CD8-positive, alpha-beta memory T cell (primary cell): ENCODE data around the gene PNCK. TPM values are rescaled to one million over a fixed set of nuclear protein-coding genes. Genes with fewer than 3 reads are reported as not detected.

Experiments
- CTCF ChIA-PET: fragments of 350-600 bp; sonication (Branson Sonifier 250); formaldehyde crosslinking; loops from one replicate; lab custom pipeline; 2021; ENCODE audit warnings: antibody characterized with exemption; lab: Charles Lee
- POLR2A ChIA-PET: fragments of 350-600 bp; sonication (Branson Sonifier 250); formaldehyde crosslinking; loops from one replicate; lab custom pipeline; 2021; ENCODE audit warnings: antibody characterized with exemption; lab: Charles Lee
- DNase-seq, 5 donors: peaks; one replicate each; pipeline versions ENCODE4 v3.0.0 to v3.0.0-alpha.2; 2020 to 2022; ENCODE audit warnings: mixed read lengths in 1 of 5
- H3K27ac ChIP-seq: one replicate; pipeline ENCODE4 v1.7.0; 2013; ENCODE audit warnings: low read depth, mild to moderate bottlenecking, low read length, moderate library complexity
- H3K27me3 ChIP-seq: 2 replicates; pipeline ENCODE4 v1.7.0; 2013; ENCODE audit warnings: low read length, mild to moderate bottlenecking; ENCODE audit not compliant: insufficient read depth, poor library complexity, severe bottlenecking
- H3K36me3 ChIP-seq: 2 replicates; pipeline ENCODE4 v1.7.0; 2013; ENCODE audit warnings: mild to moderate bottlenecking, low read length, moderate library complexity; ENCODE audit not compliant: insufficient read depth
- H3K4me1 ChIP-seq: 2 replicates; pipeline ENCODE4 v1.7.0; 2013; ENCODE audit warnings: mild to moderate bottlenecking, low read length, moderate library complexity; ENCODE audit not compliant: insufficient read depth
- H3K4me3 ChIP-seq: 2 replicates; pipeline ENCODE4 v1.7.0; 2013; ENCODE audit warnings: mild to moderate bottlenecking, low read length
- H3K9me3 ChIP-seq: 2 replicates; pipeline ENCODE4 v1.7.0; 2013; ENCODE audit warnings: mild to moderate bottlenecking, low read length
- H3K27ac Mint-ChIP-seq, 8 donors: one replicate each; pipeline ENCODE4 v1.8.0; 2020 to 2021; ENCODE audit warnings: mixed read lengths in 8 of 8, mild to moderate bottlenecking in 6 of 8, inconsistent platforms in 3 of 8, moderate library complexity in 3 of 8
- H3K27me3 Mint-ChIP-seq, 2 donors: one replicate each; pipeline ENCODE4 v1.8.0; 2020 to 2021; ENCODE audit warnings: mixed read lengths in 2 of 2, mild to moderate bottlenecking in 1 of 2, moderate library complexity in 1 of 2
- H3K36me3 Mint-ChIP-seq, 3 donors: one replicate each; pipeline ENCODE4 v1.8.0; 2020 to 2021; ENCODE audit warnings: mixed read lengths in 3 of 3, inconsistent platforms in 1 of 3, mild to moderate bottlenecking in 1 of 3
- H3K4me1 Mint-ChIP-seq, 3 donors: one replicate each; pipeline ENCODE4 v1.8.0; 2020 to 2021; ENCODE audit warnings: mixed read lengths in 3 of 3, inconsistent platforms in 1 of 3, mild to moderate bottlenecking in 1 of 3
- H3K4me3 Mint-ChIP-seq, 7 donors: one replicate each; pipeline ENCODE4 v1.8.0; 2020 to 2021; ENCODE audit warnings: mixed read lengths in 7 of 7, mild to moderate bottlenecking in 6 of 7, moderate library complexity in 4 of 7, inconsistent platforms in 2 of 7
- H3K9me3 Mint-ChIP-seq, 5 donors: one replicate each; pipeline ENCODE4 v1.8.0; 2020 to 2022; ENCODE audit warnings: mixed read lengths in 5 of 5, mild to moderate bottlenecking in 3 of 5, moderate library complexity in 2 of 5, inconsistent platforms in 1 of 5
- polyA plus RNA-seq: library from polyadenylated mRNA; unstranded; fragments of 300-500 nt; fragmentation: Illumina TruSeq; gene quantifications from one replicate; pipeline ENCODE4 v1.2.3, GENCODE V29; 2021
- total RNA-seq, 2 experiments: library from RNA; stranded (reverse); gene quantifications; one replicate each; pipeline ENCODE4 v1.2.3, GENCODE V29; 2021

The PNCK gene
- total and polyA plus RNA-seq, 3 experiments from 2014 or later = not detected

DNA sequence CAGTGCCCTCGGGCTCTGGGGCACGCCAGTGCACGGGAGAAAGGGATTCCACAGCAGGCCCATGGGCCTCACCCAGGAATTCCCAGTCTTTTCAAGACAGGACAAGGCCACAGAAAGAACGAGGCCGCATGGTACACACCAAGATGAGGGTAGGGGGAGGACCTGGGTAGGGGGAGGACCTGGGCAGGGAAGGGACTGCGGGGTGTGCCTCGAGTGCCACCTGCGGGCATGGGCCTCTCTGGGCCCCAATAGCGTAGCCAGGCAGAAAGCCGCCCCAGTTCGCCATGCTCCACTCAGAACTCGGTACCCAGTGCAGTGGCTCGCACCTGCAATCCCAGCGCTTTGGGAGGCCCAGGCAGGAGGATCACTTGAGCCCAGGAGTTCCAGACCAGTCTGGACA lies 40.6 kb downstream of the PNCK start:
- Histone ChIP-seq H3K9me3 (no peaks in the 10 kb centered on the region), H3K27ac (no peak overlapping the region), H3K4me3 (no peak overlapping the region), H3K27me3 (no peaks in the 10 kb centered on the region), H3K4me1 (no peaks in the 10 kb centered on the region), H3K36me3 (no peaks in the 10 kb centered on the region)
- H3K4me1 Mint-ChIP-seq = no peaks in the 10 kb centered on the region
- peaks cover 0 to 6% (median 3%) of the 10 kb centered on the region in 5 donors for H3K9me3 Mint-ChIP-seq
- no peak overlapping the region for H3K4me3 Mint-ChIP-seq
- POLR2A ChIA-PET = no interaction called here
- DNase-seq = no peak
- H3K27me3 Mint-ChIP-seq = peaks cover 5 to 9% of the 10 kb centered on the region in 2 donors
- no peak overlapping the region for H3K27ac Mint-ChIP-seq
- CTCF ChIA-PET = no interaction called here
- H3K36me3 Mint-ChIP-seq = peaks cover 0 to 5% (median 0%) of the 10 kb centered on the region in 3 donors

DNA sequence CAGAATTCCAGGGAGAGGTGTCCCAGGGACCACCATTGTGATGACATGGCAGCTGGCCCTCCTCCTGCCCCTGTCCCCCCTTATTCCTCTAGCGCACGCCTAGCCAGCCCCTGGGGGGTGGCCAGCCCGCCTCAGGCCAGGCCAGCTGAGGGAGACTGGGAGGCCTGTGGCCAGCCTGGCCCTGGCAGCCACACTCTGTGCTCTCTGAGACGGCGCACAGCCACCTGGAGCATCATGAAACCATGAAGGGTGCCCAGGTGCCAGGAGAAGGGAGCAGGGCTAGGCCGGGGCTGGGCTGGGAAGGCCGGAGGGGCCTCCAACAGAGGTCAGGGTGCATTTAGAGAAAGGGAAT lies 41.0 kb downstream of the PNCK start:
- Mint-ChIP-seq H3K9me3 (peaks cover 0 to 6% (median 3%) of the 10 kb centered on the region in 5 donors), H3K27me3 (peaks cover 5 to 10% of the 10 kb centered on the region in 2 donors), H3K36me3 (peaks cover 0 to 5% (median 0%) of the 10 kb centered on the region in 3 donors), H3K4me1 (no peaks in the 10 kb centered on the region), H3K4me3 (no peak overlapping the region), H3K27ac (no peak overlapping the region)
- Histone ChIP-seq H3K27ac (no peak overlapping the region), H3K9me3 (no peaks in the 10 kb centered on the region), H3K4me1 (no peaks in the 10 kb centered on the region), H3K27me3 (no peaks in the 10 kb centered on the region), H3K36me3 (no peaks in the 10 kb centered on the region), H3K4me3 (no peak overlapping the region)
- POLR2A ChIA-PET = no interaction called here
- CTCF ChIA-PET = interaction anchor here (1.2 kb wide), 1 partner anchor 30 kb away, joined by 3 read pairs; no protein-coding TSS in a partner anchor
- DNase-seq = no peak

DNA sequence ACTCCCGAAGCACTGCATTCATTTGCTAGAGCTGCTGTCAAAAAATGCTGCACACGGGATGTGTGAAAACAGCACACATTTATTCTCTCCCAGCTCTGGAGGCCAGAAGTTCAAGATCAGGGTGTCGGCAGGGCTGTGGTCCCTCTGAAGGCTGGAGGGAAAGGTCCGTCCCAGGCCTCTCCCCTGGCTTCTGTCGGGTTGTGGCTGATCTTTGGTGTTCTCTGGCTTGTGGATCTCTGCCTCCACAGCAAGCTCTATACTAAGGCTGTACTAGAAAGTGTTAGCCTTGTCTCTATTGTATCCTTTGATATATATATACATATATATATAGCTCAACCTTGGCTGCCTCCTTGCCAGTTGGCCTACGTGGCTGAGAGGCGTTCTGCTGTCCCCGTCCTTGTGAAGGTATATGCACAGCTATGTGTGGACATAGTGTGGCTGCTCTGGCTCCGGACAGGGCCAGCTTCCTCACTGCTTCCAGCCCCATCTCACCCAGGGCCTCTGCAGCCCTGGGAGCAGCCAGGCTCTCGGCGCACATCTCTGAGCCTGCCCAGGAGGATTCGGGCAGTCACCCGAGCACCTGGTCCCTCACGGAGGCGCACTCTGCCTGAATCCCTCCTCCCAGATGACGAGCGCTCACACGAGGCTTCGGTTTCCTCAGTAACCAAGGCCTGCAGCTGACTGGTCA lies 41.6 kb downstream of the PNCK start:
- no peaks in the 10 kb centered on the region for H3K27me3 ChIP-seq
- H3K36me3 Mint-ChIP-seq = peaks cover 0 to 5% (median 0%) of the 10 kb centered on the region in 3 donors
- H3K27ac Mint-ChIP-seq = no peak overlapping the region
- no peaks in the 10 kb centered on the region for H3K4me1 ChIP-seq
- H3K27me3 Mint-ChIP-seq = peaks cover 5 to 11% of the 10 kb centered on the region in 2 donors
- CTCF ChIA-PET = interaction anchor here (1.2 kb wide), 1 partner anchor 30 kb away, joined by 3 read pairs; no protein-coding TSS in a partner anchor
- no peak for DNase-seq
- no peak overlapping the region for H3K4me3 ChIP-seq
- no peak overlapping the region for H3K4me3 Mint-ChIP-seq
- H3K27ac ChIP-seq = no peak overlapping the region
- H3K4me1 Mint-ChIP-seq = no peaks in the 10 kb centered on the region
- peaks cover 0 to 6% (median 3%) of the 10 kb centered on the region in 5 donors for H3K9me3 Mint-ChIP-seq
- POLR2A ChIA-PET = no interaction called here
- H3K9me3 ChIP-seq = no peaks in the 10 kb centered on the region
- no peaks in the 10 kb centered on the region for H3K36me3 ChIP-seq

DNA sequence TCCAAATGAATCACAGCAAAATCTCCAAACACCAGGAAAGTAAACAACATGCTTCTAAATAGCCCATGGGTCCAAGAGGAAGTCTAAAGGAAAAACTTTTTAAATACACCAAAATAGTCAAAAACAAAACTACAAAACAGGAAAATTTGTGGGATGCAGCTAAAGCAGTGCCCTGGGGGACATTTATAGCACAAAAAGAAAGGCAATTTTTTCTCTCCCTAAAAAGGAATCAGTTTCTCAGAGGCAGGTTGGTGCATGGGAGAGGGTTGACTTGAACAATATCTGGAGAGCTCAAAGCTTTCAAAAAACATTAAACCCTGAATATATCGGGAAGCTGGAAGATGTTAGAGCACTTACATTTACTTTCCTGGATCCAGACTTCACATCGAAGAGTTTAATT lies 42.3 kb downstream of the PNCK start:
- Histone ChIP-seq H3K27ac (no peak overlapping the region), H3K4me1 (no peaks in the 10 kb centered on the region), H3K27me3 (no peaks in the 10 kb centered on the region), H3K36me3 (no peaks in the 10 kb centered on the region), H3K4me3 (no peak overlapping the region), H3K9me3 (no peaks in the 10 kb centered on the region)
- no peak for DNase-seq
- Mint-ChIP-seq H3K27ac (no peak overlapping the region), H3K4me3 (no peak overlapping the region), H3K4me1 (no peaks in the 10 kb centered on the region), H3K9me3 (peaks cover 0 to 6% (median 3%) of the 10 kb centered on the region in 5 donors), H3K36me3 (peaks cover 0 to 5% (median 0%) of the 10 kb centered on the region in 3 donors), H3K27me3 (peaks cover 5 to 11% of the 10 kb centered on the region in 2 donors)
- ChIA-PET POLR2A (no interaction called here), CTCF (interaction anchor here (1.2 kb wide), 1 partner anchor 31 kb away, joined by 3 read pairs; no protein-coding TSS in a partner anchor)

DNA sequence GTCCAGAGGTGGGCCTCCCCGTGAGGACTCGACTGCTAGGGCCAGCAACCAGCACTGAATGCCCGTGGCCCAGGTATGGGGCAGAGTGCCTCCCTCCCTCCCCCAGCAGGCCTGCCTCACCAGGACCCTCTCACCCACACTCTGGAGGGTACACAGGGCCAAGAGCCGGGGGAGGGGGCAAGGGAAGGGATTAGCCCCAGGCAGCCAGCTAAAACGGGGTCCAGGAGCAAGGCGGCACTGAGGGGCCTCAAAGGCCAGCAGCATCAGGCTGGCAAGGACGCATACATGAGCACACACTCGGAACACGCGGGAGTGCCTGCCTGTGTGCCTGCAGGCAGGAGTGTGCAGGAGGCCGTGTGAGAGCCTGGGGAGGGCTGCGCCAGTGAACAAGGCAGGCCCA lies 44.9 kb downstream of the PNCK start:
- POLR2A ChIA-PET = no interaction called here

DNA sequence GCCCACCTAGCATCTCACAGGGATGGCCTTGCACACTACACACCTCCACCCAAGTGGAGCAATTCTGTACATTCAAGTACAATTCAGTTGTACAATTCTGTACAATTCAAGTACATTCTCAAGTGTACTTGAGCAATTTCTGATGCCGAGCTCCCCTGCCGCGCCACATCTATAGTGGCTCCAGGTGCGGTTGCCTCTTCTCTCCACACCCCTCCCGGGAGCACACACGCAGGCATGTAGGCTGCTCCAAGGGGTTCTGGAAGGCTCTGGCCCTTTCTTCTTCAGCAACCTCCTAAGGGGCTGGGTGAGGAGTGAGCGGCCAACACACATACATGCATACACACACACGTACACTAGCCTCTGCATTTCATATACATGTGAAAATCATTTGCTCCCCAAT lies 45.5 kb downstream of the PNCK start:
- no peak for DNase-seq
- Mint-ChIP-seq H3K9me3 (peaks cover 0 to 6% (median 3%) of the 10 kb centered on the region in 5 donors), H3K4me1 (no peaks in the 10 kb centered on the region), H3K4me3 (no peak overlapping the region), H3K36me3 (peaks cover 0 to 5% (median 0%) of the 10 kb centered on the region in 3 donors), H3K27me3 (peaks cover 5 to 12% of the 10 kb centered on the region in 2 donors), H3K27ac (peak overlapping the region in 1 of 8 donors; percentile 31)
- CTCF ChIA-PET = no interaction called here
- no peaks in the 10 kb centered on the region for H3K9me3 ChIP-seq
- POLR2A ChIA-PET = no interaction called here
- H3K27ac ChIP-seq = no peak overlapping the region
- no peaks in the 10 kb centered on the region for H3K4me1 ChIP-seq
- H3K36me3 ChIP-seq = no peaks in the 10 kb centered on the region
- H3K27me3 ChIP-seq = no peaks in the 10 kb centered on the region
- no peak overlapping the region for H3K4me3 ChIP-seq

More for the DNA sequence above, 44.9 kb downstream of the PNCK start:
- Histone ChIP-seq H3K27me3 (no peaks in the 10 kb centered on the region), H3K27ac (no peak overlapping the region), H3K9me3 (no peaks in the 10 kb centered on the region), H3K4me3 (no peak overlapping the region), H3K4me1 (no peaks in the 10 kb centered on the region), H3K36me3 (no peaks in the 10 kb centered on the region)
- Mint-ChIP-seq H3K9me3 (peaks cover 0 to 6% (median 3%) of the 10 kb centered on the region in 5 donors), H3K36me3 (peaks cover 0 to 5% (median 0%) of the 10 kb centered on the region in 3 donors), H3K27me3 (peaks cover 5 to 11% of the 10 kb centered on the region in 2 donors), H3K4me1 (no peaks in the 10 kb centered on the region), H3K4me3 (no peak overlapping the region), H3K27ac (no peak overlapping the region)
- CTCF ChIA-PET = no interaction called here
- DNase-seq = no peak

DNA sequence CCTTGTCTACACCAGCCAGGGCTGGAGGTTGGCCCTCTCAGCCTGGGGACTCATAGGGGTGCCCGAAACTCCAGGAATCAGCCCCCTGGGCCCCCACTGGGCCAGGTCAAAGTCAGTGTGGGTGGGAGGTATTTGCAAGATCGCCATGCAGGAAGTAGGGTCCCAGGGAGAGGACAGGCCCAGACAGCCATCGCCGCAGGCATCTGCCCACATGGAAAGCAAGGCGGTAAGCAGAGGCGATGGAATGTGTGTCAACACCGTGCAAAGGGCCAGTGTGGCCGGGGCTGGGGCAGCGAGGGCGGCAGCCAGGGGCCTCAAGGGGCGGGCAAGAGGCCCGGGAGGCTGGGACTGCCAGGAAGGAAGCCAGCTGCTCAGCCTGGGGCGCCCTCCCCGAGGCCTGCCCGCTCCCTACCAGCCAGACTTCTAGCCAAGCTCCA lies 45.9 kb downstream of the PNCK start:
- Histone ChIP-seq H3K27ac (no peak overlapping the region), H3K4me3 (no peak overlapping the region), H3K4me1 (no peaks in the 10 kb centered on the region), H3K27me3 (no peaks in the 10 kb centered on the region), H3K36me3 (no peaks in the 10 kb centered on the region), H3K9me3 (no peaks in the 10 kb centered on the region)
- ChIA-PET CTCF (no interaction called here), POLR2A (no interaction called here)
- DNase-seq = no peak
- Mint-ChIP-seq H3K4me3 (no peak overlapping the region), H3K27ac (no peak overlapping the region), H3K4me1 (no peaks in the 10 kb centered on the region), H3K36me3 (peaks cover 0 to 5% (median 0%) of the 10 kb centered on the region in 3 donors), H3K9me3 (peaks cover 0 to 6% (median 3%) of the 10 kb centered on the region in 5 donors), H3K27me3 (peaks cover 9 to 14% of the 10 kb centered on the region in 2 donors)

DNA sequence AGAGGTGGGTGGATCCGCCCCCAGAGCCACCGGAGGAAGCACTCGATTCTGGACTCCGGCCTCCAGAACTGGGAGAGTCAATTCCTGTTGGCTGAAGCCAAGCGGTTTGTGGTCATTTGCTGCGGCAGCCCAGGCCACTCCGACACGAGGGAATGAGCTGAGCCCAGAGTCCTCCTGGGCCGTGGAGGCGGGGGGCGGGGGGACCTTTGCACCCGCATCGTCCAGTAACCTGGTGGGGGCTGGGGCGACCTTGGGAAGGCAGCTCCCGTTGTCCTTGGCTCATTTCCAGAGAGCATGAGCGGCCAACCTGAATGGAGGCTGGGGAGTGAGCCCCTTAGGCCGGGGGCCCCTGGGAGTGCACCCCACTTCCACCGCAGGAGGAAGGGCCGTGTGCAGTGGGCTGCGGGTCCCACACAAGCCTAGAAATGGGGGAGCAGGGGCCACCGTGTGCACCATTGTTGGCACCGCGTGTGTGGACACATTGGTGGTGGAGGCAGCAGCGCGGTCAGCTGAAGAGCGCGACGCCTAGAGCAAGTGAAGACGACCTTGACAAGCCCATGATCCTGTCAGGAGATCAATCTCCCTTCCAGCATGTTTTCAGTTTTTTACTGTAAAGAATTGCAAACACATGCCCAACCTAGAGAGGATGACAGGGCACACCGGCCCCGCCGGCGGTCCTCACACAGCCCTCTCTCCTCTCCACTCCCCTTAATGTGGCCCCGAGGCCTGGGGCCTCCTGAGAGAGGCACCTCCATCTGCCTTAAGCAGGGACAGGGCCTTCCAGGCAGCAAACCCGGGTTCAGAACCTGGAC lies 46.5 kb downstream of the PNCK start:
- Mint-ChIP-seq H3K27ac (no peak overlapping the region), H3K36me3 (peaks cover 0 to 5% (median 0%) of the 10 kb centered on the region in 3 donors), H3K4me1 (no peaks in the 10 kb centered on the region), H3K4me3 (no peak overlapping the region), H3K9me3 (peaks cover 0 to 6% (median 3%) of the 10 kb centered on the region in 5 donors), H3K27me3 (peaks cover 15 to 19% of the 10 kb centered on the region in 2 donors)
- CTCF ChIA-PET = no interaction called here
- H3K9me3 ChIP-seq = no peaks in the 10 kb centered on the region
- H3K27me3 ChIP-seq = no peaks in the 10 kb centered on the region
- POLR2A ChIA-PET = no interaction called here
- H3K4me3 ChIP-seq = no peak overlapping the region
- H3K36me3 ChIP-seq = no peaks in the 10 kb centered on the region
- DNase-seq = no peak
- no peak overlapping the region for H3K27ac ChIP-seq
- H3K4me1 ChIP-seq = no peaks in the 10 kb centered on the region
